ENCODE measurements around the gene GAREM1. TPM values are rescaled to one million over a fixed set of nuclear protein-coding genes. Genes with fewer than 3 reads are reported as not detected.

GAREM1 gene
- total RNA-seq, 1 experiment from 2014 or later: 4.7 TPM

GRCh38 chr18:32379891-32380290, 90.8 kb downstream of the GAREM1 start:
- TF ChIP-seq POLR2AphosphoS5 (IDR thresholded peaks at IDR 0.05; ENCODE audit: low read depth, low read length): no peak
- no peak for TF ChIP-seq CTCF (IDR thresholded peaks at IDR 0.05)
- no peak for TF ChIP-seq REST (IDR thresholded peaks at IDR 0.05; ENCODE audit: insufficient read depth in 1 of 2, low read depth in 2 of 2, low read length in 1 of 2)
- no peak for TF ChIP-seq SIN3A (IDR thresholded peaks at IDR 0.05; ENCODE audit: borderline replicate concordance, insufficient read depth, low read depth, low read length)
- no peak for TF ChIP-seq TCF7L2 (IDR thresholded peaks at IDR 0.05; ENCODE audit: low read depth, low read length)
- Histone ChIP-seq H3K4me3 (ENCODE audit: low read depth in 2 of 2, low read length in 2 of 2) (no peak overlapping the region), H3K27ac (ENCODE audit: low read length) (no peak overlapping the region), H3K36me3 (ENCODE audit: control insufficient read depth, insufficient read depth, low read length) (no peaks in the 10 kb centered on the region), H3K27me3 (ENCODE audit: control insufficient read depth, insufficient read depth, low read length) (no peaks in the 10 kb centered on the region), H3K4me1 (ENCODE audit: control insufficient read depth, insufficient read depth, low read length) (no peaks in the 10 kb centered on the region), H3K9me3 (ENCODE audit: control insufficient read depth, insufficient read depth, low read depth, low read length) (no peaks in the 10 kb centered on the region)
- in situ Hi-C loops (cut with HindIII; ENCODE audit: low pct_unique_long_range_greater_than_20kb, low sequenced_read_pairs): no loop called here
- no peak for DNase-seq (ENCODE audit: low read depth, low spot score)
- intact Hi-C loops (cut with micrococcal nuclease; ENCODE audit: unreplicated experiment): no loop called here
- ChIA-PET CTCF (no interaction called here), POLR2A (no interaction called here)
- no TSS peak for BruUV-seq (replicated peaks)
- ATAC-seq: no peak

GRCh38 chr18:32378705-32379104, 92.0 kb downstream of the GAREM1 start:
- no TSS peak for BruUV-seq (replicated peaks)
- TF ChIP-seq POLR2AphosphoS5 (IDR thresholded peaks at IDR 0.05; ENCODE audit: low read depth, low read length): no peak
- TF ChIP-seq REST (IDR thresholded peaks at IDR 0.05; ENCODE audit: insufficient read depth in 1 of 2, low read depth in 2 of 2, low read length in 1 of 2): no peak
- no peak for TF ChIP-seq TCF7L2 (IDR thresholded peaks at IDR 0.05; ENCODE audit: low read depth, low read length)
- no peak for TF ChIP-seq CTCF (IDR thresholded peaks at IDR 0.05)
- no peak for TF ChIP-seq SIN3A (IDR thresholded peaks at IDR 0.05; ENCODE audit: borderline replicate concordance, insufficient read depth, low read depth, low read length)
- ChIA-PET POLR2A (no interaction called here), CTCF (no interaction called here)
- DNase-seq (ENCODE audit: low read depth, low spot score) (no peak), ATAC-seq (no peak)
- in situ Hi-C loops (cut with HindIII; ENCODE audit: low pct_unique_long_range_greater_than_20kb, low sequenced_read_pairs) (no loop called here), intact Hi-C loops (cut with micrococcal nuclease; ENCODE audit: unreplicated experiment) (no loop called here)
- Histone ChIP-seq H3K27me3 (ENCODE audit: control insufficient read depth, insufficient read depth, low read length) (no peaks in the 10 kb centered on the region), H3K27ac (ENCODE audit: low read length) (no peak overlapping the region), H3K9me3 (ENCODE audit: control insufficient read depth, insufficient read depth, low read depth, low read length) (no peaks in the 10 kb centered on the region), H3K4me1 (ENCODE audit: control insufficient read depth, insufficient read depth, low read length) (no peaks in the 10 kb centered on the region), H3K4me3 (ENCODE audit: low read depth in 2 of 2, low read length in 2 of 2) (no peak overlapping the region), H3K36me3 (ENCODE audit: control insufficient read depth, insufficient read depth, low read length) (no peaks in the 10 kb centered on the region)

All from Panc1 (cell line).